ENCODE results near the gene JAM3. TPM values are rescaled to one million over a fixed set of nuclear protein-coding genes. Genes with fewer than 3 reads are reported as not detected.

The JAM3 gene
- total RNA-seq, 2 donors from 2014 or later, result 21.3 to 157 TPM

DNA sequence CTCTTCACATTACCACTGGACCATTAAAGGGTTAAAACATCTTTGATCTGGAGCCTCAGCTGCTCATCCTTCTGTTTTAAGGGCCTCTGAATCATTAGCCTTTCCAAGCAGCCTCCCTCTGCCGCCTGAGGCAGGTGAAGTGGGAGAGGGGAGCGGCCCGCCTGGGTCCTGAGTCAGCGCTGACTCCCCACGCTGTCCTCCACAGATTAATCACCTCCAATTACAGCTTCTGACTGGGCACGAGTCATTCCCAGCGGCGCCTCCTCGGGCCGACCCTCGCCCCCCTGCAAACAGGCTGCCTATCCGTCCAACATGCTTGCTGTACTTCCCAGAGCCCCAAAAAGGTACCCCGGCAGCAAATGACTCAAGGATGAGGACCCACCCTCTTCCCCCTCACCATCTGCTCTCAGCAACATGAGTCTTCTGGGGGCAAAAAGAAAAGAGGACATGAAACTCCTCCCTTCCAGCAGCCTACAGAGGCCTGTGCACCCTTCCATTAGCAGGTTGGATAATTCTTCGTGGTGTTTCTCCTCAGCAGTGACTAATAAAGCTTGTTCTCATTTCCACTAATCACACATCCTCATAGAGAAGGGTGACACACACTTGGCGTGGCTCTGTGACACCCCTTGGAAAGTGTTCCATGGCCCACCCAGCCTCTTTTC lies 44.3 kb upstream of the JAM3 start:
- no peak overlapping the region for H3K4me3 ChIP-seq
- no peak for DNase-seq (ENCODE audit: low spot score)
- intact Hi-C loops (cut with DNase I), result no loop called here
- H3K27ac ChIP-seq, result no peak overlapping the region
- TF ChIP-seq, protein P1, sequence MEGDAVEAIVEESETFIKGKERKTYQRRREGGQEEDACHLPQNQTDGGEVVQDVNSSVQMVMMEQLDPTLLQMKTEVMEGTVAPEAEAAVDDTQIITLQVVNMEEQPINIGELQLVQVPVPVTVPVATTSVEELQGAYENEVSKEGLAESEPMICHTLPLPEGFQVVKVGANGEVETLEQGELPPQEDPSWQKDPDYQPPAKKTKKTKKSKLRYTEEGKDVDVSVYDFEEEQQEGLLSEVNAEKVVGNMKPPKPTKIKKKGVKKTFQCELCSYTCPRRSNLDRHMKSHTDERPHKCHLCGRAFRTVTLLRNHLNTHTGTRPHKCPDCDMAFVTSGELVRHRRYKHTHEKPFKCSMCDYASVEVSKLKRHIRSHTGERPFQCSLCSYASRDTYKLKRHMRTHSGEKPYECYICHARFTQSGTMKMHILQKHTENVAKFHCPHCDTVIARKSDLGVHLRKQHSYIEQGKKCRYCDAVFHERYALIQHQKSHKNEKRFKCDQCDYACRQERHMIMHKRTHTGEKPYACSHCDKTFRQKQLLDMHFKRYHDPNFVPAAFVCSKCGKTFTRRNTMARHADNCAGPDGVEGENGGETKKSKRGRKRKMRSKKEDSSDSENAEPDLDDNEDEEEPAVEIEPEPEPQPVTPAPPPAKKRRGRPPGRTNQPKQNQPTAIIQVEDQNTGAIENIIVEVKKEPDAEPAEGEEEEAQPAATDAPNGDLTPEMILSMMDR (IDR thresholded peaks at IDR 0.05), result no peak
- TF ChIP-seq POLR2AphosphoS5 (IDR thresholded peaks at IDR 0.05) (no peak), POLR2A (IDR thresholded peaks at IDR 0.05) (no peak)
- WGBS, result 76% methylated on average over 15 of the region's 15 CpGs
- H3K36me3 ChIP-seq, result no peaks in the 10 kb centered on the region
- H3K27me3 ChIP-seq (replicated peaks; ENCODE audit: insufficient read depth), result peaks cover 6% of the 10 kb centered on the region
- H3K4me1 ChIP-seq (replicated peaks), result no peaks in the 10 kb centered on the region
- H3K9me3 ChIP-seq, result no peaks in the 10 kb centered on the region

DNA sequence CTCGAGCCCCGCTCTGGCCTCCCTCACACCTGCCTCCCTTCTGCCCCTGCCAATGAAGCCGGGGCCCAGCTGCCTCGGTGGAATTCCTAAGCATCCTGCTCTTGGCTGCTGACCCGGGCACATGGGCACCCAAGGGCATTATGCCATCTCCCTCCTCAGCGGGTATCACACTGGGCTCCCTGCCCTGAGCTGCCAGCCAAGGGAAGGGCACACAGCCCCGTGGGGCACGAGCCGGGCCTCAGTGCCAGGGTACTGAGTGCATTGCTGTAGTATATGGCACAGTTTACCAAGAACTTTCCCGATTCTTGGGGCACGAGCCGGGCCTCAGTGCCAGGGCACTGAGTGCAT lies 43.8 kb upstream of the JAM3 start:
- peaks cover 6% of the 10 kb centered on the region for H3K27me3 ChIP-seq (replicated peaks; ENCODE audit: insufficient read depth)
- no peaks in the 10 kb centered on the region for H3K9me3 ChIP-seq
- no peak for DNase-seq (ENCODE audit: low spot score)
- no peak for TF ChIP-seq POLR2A (IDR thresholded peaks at IDR 0.05)
- no peak overlapping the region for H3K4me3 ChIP-seq
- 57% methylated on average over 12 of the region's 12 CpGs for WGBS
- no peak overlapping the region for H3K27ac ChIP-seq
- intact Hi-C loops (cut with DNase I), result no loop called here
- no peaks in the 10 kb centered on the region for H3K36me3 ChIP-seq
- H3K4me1 ChIP-seq (replicated peaks), result no peaks in the 10 kb centered on the region

DNA sequence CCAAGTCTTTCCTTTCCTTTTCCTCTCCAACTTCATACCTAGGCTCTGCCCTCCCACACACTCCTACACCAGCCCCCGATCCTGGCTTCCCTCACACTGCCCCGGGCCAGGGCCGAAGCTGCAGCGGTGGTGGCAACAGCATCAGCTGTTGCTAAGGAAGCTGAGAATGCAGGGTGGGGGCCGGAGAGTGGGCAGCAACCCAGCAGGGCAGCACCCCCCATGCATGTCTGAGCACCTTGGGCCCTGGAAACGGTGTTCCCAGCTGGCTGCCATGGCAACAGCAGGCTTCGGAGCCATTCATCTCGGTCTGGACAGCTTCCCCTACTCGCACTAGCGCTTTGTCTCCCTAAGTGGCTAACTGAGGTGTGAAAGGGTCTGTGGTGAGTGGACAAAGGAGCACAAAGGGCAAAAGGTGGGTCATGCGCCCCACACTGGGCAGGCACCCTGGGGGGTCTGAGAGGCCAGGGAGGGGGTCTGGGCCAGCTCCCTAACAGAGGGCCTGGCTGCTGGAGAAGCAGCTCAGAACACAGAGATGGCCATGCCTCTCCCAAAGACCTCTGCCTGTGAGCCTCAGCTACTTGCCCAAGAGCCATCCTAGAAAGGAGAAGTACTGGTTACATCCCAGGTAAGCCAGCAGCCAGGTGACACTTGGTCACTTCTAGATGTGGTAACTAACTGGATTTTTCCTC lies 42.1 kb upstream of the JAM3 start:
- Histone ChIP-seq H3K27me3 (replicated peaks; ENCODE audit: insufficient read depth) (peaks cover 6% of the 10 kb centered on the region), H3K9me3 (no peaks in the 10 kb centered on the region), H3K4me1 (replicated peaks) (no peaks in the 10 kb centered on the region), H3K36me3 (no peaks in the 10 kb centered on the region), H3K4me3 (no peak overlapping the region), H3K27ac (no peak overlapping the region)
- no peak for DNase-seq (ENCODE audit: low spot score)
- TF ChIP-seq, protein P1 (IDR thresholded peaks at IDR 0.05), result no peak
- TF ChIP-seq POLR2AphosphoS5 (IDR thresholded peaks at IDR 0.05) (no peak), POLR2A (IDR thresholded peaks at IDR 0.05) (no peak)
- intact Hi-C loops (cut with DNase I), result no loop called here
- WGBS, result 16% methylated on average over 11 of the region's 11 CpGs

DNA sequence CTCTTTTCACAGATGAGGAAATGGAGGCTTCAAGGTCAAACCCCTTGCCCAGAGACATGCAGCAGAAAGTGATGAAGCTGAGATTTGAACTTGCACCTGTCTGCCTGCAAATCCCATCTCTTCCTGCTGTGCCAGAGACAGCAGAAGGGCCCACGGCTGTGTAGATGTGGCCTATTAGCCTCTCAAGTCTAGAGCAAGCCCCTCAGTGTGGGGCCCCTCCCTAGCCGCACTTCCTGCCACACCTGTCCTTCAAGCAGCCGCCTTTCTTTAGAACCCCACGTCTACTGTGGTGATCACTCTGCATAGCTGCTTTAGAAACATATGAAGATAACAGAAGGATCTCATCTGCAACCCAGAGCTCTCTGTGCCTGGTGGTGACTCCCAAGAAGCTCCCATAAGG lies 41.2 kb upstream of the JAM3 start:
- Histone ChIP-seq H3K9me3 (no peaks in the 10 kb centered on the region), H3K27ac (no peak overlapping the region), H3K27me3 (replicated peaks; ENCODE audit: insufficient read depth) (peaks cover 6% of the 10 kb centered on the region), H3K4me3 (no peak overlapping the region), H3K36me3 (no peaks in the 10 kb centered on the region), H3K4me1 (replicated peaks) (no peaks in the 10 kb centered on the region)
- intact Hi-C loops (cut with DNase I), result no loop called here
- TF ChIP-seq, protein P1 (IDR thresholded peaks at IDR 0.05), result no peak
- TF ChIP-seq POLR2A (IDR thresholded peaks at IDR 0.05), result no peak
- TF ChIP-seq POLR2AphosphoS5 (IDR thresholded peaks at IDR 0.05), result no peak
- 83% methylated on average over 4 of the region's 4 CpGs for WGBS
- DNase-seq (ENCODE audit: low spot score), result no peak

DNA sequence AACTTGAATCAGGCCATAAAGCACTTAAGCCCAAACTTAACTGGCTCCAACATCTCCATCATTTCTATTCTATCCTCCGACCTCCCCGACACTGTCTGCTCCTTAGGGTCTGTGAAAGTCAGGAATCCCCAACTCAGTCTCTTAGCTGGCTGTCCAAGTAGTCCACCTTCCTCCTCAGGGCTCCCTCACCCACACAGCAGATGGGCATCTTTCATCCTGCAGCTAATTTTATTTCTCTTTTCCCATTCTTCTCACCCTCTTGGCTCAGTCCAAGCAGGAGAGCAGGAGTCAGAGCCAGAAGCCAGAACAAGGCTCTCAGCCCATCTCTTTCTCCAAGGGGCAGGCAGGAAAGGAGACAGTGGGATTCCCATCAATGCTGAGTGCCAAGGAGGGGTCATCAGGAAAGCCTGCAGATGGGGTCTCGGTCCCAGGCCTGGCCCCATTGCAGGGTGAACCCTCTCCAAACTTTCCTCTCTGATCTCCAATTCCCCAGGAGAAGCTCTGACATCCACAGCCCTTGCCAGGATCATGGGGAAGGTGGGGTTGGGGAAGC lies 40.4 kb upstream of the JAM3 start:
- H3K36me3 ChIP-seq, result no peaks in the 10 kb centered on the region
- H3K27ac ChIP-seq, result no peak overlapping the region
- no peak overlapping the region for H3K4me3 ChIP-seq
- TF ChIP-seq, protein P1 (IDR thresholded peaks at IDR 0.05), result no peak
- TF ChIP-seq POLR2A (IDR thresholded peaks at IDR 0.05) (no peak), POLR2AphosphoS5 (IDR thresholded peaks at IDR 0.05) (no peak)
- intact Hi-C loops (cut with DNase I), result no loop called here
- no peaks in the 10 kb centered on the region for H3K9me3 ChIP-seq
- 90% methylated on average over 3 of the region's 3 CpGs for WGBS
- H3K27me3 ChIP-seq (replicated peaks; ENCODE audit: insufficient read depth), result peaks cover 6% of the 10 kb centered on the region
- DNase-seq (ENCODE audit: low spot score), result no peak
- H3K4me1 ChIP-seq (replicated peaks), result peaks cover 2% of the 10 kb centered on the region

All from prostate gland (tissue), 2 donors.